Measurements from ENCODE around the gene IFNG-AS1. TPM values are rescaled to one million over a fixed set of nuclear protein-coding genes. Genes with fewer than 3 reads are reported as not detected.
A peak's percentile ranks its signal among the peaks of the same experiment; 100 is the strongest.

IFNG-AS1 gene
- 1.8 TPM in 1 of 2 replicates, not detected in the other for total RNA-seq
- 0.11 TPM for polyA plus RNA-seq (2012)

GRCh38 chr12:67989184-67989920, at the start of gene IFNG-AS1:
Gene IFNG-AS1 (plus strand): TSS chr12:67989447.
- no peak for DNase-seq (ENCODE audit: low read depth)

GRCh38 chr12:67939611-67940010, 49.6 kb upstream of the IFNG-AS1 start:
- peak; percentile 55 for DNase-seq (ENCODE audit: low read depth)

GRCh38 chr12:67940780-67941243, 48.4 kb upstream of the IFNG-AS1 start:
- peak; percentile 87 for DNase-seq (ENCODE audit: low read depth)

- DNase-seq (ENCODE audit: low read depth) = peak; percentile 71
Measured at GRCh38 chr12:67942724-67943123, 46.5 kb upstream of the IFNG-AS1 start.

GRCh38 chr12:67943141-67943892, 45.9 kb upstream of the IFNG-AS1 start:
- peak; percentile 92 for DNase-seq (ENCODE audit: low read depth)

GRCh38 chr12:67944093-67944492, 45.2 kb upstream of the IFNG-AS1 start:
- DNase-seq (ENCODE audit: low read depth) = no peak

GRCh38 chr12:67952787-67953186, 36.5 kb upstream of the IFNG-AS1 start:
- DNase-seq (ENCODE audit: low read depth) = no peak

GRCh38 chr12:67957383-67957782, 31.9 kb upstream of the IFNG-AS1 start:
- DNase-seq (ENCODE audit: low read depth) = no peak

GRCh38 chr12:67958187-67958586, 31.1 kb upstream of the IFNG-AS1 start:
- DNase-seq (ENCODE audit: low read depth) = no peak

GRCh38 chr12:67964456-67964855, 24.8 kb upstream of the IFNG-AS1 start:
- DNase-seq (ENCODE audit: low read depth) = no peak

GRCh38 chr12:67966560-67966959, 22.7 kb upstream of the IFNG-AS1 start:
- no peak for DNase-seq (ENCODE audit: low read depth)

GRCh38 chr12:67968321-67968720, 20.9 kb upstream of the IFNG-AS1 start:
- DNase-seq (ENCODE audit: low read depth) = no peak

GRCh38 chr12:67968725-67969124, 20.5 kb upstream of the IFNG-AS1 start:
- DNase-seq (ENCODE audit: low read depth) = no peak

GRCh38 chr12:67969134-67969802, 20.0 kb upstream of the IFNG-AS1 start:
- DNase-seq (ENCODE audit: low read depth) = peak; percentile 68

GRCh38 chr12:67977668-67978067, 11.6 kb upstream of the IFNG-AS1 start:
- no peak for DNase-seq (ENCODE audit: low read depth)

GRCh38 chr12:67980391-67980790, 8.9 kb upstream of the IFNG-AS1 start:
- DNase-seq (ENCODE audit: low read depth) = no peak

GRCh38 chr12:67981287-67982162, 7.7 kb upstream of the IFNG-AS1 start:
- peak; percentile 87 for DNase-seq (ENCODE audit: low read depth)

GRCh38 chr12:67982164-67982563, 7.1 kb upstream of the IFNG-AS1 start:
- peak; percentile 36 for DNase-seq (ENCODE audit: low read depth)

- DNase-seq (ENCODE audit: low read depth) = peak; percentile 30
Measured at GRCh38 chr12:67986632-67987031, 2.6 kb upstream of the IFNG-AS1 start.

- DNase-seq (ENCODE audit: low read depth) = no peak
Measured at GRCh38 chr12:67988601-67989021, 636 bp upstream of the IFNG-AS1 start.

- DNase-seq (ENCODE audit: low read depth) = no peak
Measured at GRCh38 chr12:67991158-67991557, 1.9 kb downstream of the IFNG-AS1 start.

Data from myocyte (in vitro differentiated cells).